ENCODE measurements around the gene CCL7. TPM values are rescaled to one million over a fixed set of nuclear protein-coding genes. Genes with fewer than 3 reads are reported as not detected.

Gene CCL7
- total RNA-seq, 1 donor from 2014 or later: not detected

DNA sequence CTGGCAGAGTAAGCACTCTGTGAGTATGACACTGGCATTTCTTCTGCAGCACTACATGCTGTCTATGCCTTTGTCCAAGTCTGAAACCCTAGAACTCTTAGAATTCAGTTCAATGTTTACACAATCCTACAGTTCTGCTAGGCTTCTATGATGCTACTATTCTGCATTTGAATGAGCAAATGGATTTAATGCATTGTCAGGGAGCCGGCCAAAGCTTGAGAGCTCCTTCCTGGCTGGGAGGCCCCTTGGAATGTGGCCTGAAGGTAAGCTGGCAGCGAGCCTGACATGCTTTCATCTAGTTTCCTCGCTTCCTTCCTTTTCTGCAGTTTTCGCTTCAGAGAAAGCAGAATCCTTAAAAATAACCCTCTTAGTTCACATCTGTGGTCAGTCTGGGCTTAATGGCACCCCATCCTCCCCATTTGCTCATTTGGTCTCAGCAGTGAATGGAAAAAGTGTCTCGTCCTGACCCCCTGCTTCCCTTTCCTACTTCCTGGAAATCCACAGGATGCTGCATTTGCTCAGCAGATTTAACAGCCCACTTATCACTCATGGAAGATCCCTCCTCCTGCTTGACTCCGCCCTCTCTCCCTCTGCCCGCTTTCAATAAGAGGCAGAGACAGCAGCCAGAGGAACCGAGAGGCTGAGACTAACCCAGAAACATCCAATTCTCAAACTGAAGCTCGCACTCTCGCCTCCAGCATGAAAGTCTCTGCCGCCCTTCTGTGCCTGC is 15.2 kb upstream of the CCL7 start, which contains the start of gene CCL2:
TSS of gene CCL2 (plus strand) at position 635 of the 730 bp plus-strand sequence. CDS start at position 700, 65 bp downstream.
- peaks cover 75% of the 10 kb centered on the region for H3K4me1 Mint-ChIP-seq (ENCODE audit: unreplicated experiment)
- H3K27me3 Mint-ChIP-seq (ENCODE audit: unreplicated experiment): no peaks in the 10 kb centered on the region
- no peaks in the 10 kb centered on the region for H3K9me3 Mint-ChIP-seq (ENCODE audit: unreplicated experiment)
- TF ChIP-seq, protein P1, sequence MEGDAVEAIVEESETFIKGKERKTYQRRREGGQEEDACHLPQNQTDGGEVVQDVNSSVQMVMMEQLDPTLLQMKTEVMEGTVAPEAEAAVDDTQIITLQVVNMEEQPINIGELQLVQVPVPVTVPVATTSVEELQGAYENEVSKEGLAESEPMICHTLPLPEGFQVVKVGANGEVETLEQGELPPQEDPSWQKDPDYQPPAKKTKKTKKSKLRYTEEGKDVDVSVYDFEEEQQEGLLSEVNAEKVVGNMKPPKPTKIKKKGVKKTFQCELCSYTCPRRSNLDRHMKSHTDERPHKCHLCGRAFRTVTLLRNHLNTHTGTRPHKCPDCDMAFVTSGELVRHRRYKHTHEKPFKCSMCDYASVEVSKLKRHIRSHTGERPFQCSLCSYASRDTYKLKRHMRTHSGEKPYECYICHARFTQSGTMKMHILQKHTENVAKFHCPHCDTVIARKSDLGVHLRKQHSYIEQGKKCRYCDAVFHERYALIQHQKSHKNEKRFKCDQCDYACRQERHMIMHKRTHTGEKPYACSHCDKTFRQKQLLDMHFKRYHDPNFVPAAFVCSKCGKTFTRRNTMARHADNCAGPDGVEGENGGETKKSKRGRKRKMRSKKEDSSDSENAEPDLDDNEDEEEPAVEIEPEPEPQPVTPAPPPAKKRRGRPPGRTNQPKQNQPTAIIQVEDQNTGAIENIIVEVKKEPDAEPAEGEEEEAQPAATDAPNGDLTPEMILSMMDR (IDR thresholded peaks at IDR 0.05): no peak
- peak within 1 kb of the TSS; percentile 72 for H3K4me3 Mint-ChIP-seq (ENCODE audit: unreplicated experiment)
- H3K36me3 Mint-ChIP-seq (ENCODE audit: unreplicated experiment): no peaks in the 10 kb centered on the region
- H3K27ac Mint-ChIP-seq (ENCODE audit: unreplicated experiment): peak within 1 kb of the TSS; percentile 96
- no peak for DNase-seq (ENCODE audit: extremely low spot score, unreplicated experiment)

DNA sequence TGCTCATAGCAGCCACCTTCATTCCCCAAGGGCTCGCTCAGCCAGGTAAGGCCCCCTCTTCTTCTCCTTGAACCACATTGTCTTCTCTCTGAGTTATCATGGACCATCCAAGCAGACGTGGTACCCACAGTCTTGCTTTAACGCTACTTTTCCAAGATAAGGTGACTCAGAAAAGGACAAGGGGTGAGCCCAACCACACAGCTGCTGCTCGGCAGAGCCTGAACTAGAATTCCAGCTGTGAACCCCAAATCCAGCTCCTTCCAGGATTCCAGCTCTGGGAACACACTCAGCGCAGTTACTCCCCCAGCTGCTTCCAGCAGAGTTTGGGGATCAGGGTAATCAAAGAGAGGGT is 14.7 kb upstream of the CCL7 start:
- Mint-ChIP-seq H3K27ac (ENCODE audit: unreplicated experiment) (peak overlapping the region; percentile 96), H3K9me3 (ENCODE audit: unreplicated experiment) (no peaks in the 10 kb centered on the region), H3K4me3 (ENCODE audit: unreplicated experiment) (peak overlapping the region; percentile 72), H3K27me3 (ENCODE audit: unreplicated experiment) (no peaks in the 10 kb centered on the region), H3K36me3 (ENCODE audit: unreplicated experiment) (no peaks in the 10 kb centered on the region), H3K4me1 (ENCODE audit: unreplicated experiment) (peaks cover 69% of the 10 kb centered on the region)
- TF ChIP-seq, protein P1 (IDR thresholded peaks at IDR 0.05): no peak
- no peak for DNase-seq (ENCODE audit: extremely low spot score, unreplicated experiment)

DNA sequence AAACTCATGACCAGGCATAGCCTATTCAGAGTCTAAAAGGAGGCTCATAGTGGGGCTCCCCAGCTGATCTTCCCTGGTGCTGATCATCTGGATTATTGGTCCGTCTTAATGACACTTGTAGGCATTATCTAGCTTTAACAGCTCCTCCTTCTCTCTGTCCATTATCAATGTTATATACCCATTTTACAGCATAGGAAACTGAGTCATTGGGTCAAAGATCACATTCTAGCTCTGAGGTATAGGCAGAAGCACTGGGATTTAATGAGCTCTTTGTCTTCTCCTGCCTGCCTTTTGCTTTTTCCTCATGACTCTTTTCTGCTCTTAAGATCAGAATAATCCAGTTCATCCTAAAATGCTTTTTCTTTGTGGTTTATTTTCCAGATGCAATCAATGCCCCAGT is 14.2 kb upstream of the CCL7 start:
- Mint-ChIP-seq H3K27me3 (ENCODE audit: unreplicated experiment) (peaks cover 2% of the 10 kb centered on the region), H3K4me3 (ENCODE audit: unreplicated experiment) (peak overlapping the region; percentile 72), H3K36me3 (ENCODE audit: unreplicated experiment) (no peaks in the 10 kb centered on the region), H3K9me3 (ENCODE audit: unreplicated experiment) (no peaks in the 10 kb centered on the region), H3K27ac (ENCODE audit: unreplicated experiment) (peak overlapping the region; percentile 96), H3K4me1 (ENCODE audit: unreplicated experiment) (peaks cover 64% of the 10 kb centered on the region)
- TF ChIP-seq, protein P1 (IDR thresholded peaks at IDR 0.05): no peak
- DNase-seq (ENCODE audit: extremely low spot score, unreplicated experiment): no peak

DNA sequence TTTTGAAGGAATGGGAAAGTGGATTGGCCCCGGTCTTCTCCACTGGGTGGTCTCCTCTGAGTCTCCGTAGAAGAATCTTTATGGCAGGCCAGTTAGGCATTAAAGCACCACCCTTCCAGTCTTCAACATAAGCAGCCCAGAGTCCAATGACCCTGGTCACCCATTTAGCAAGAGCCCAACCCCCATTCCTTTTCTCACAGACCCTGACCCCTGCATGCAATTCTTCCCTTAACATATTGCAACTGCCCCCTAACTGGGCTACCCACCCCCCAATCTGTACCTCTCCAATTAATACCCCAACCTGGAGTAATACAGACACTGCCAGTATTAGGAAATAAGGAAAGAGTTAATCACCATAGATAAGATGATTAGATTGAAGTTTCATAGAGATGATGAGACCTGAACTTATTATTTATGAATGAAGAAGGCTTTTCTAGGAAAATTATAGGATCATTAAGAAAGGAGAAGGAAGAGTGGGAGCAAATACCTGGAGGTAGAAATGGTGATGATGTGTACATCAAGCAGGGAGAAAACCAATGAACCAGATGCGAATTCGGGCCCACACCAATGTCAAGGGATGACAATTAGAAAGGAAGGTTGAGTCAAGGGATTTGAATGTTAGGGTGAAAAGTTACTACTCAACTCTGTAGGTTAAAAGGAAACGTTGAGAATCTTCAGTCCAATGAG is 12.6 kb upstream of the CCL7 start:
- Mint-ChIP-seq H3K4me3 (ENCODE audit: unreplicated experiment) (no peak overlapping the region), H3K36me3 (ENCODE audit: unreplicated experiment) (no peaks in the 10 kb centered on the region), H3K4me1 (ENCODE audit: unreplicated experiment) (peaks cover 48% of the 10 kb centered on the region), H3K27ac (ENCODE audit: unreplicated experiment) (no peak overlapping the region), H3K9me3 (ENCODE audit: unreplicated experiment) (no peaks in the 10 kb centered on the region), H3K27me3 (ENCODE audit: unreplicated experiment) (peaks cover 2% of the 10 kb centered on the region)
- no peak for DNase-seq (ENCODE audit: extremely low spot score, unreplicated experiment)
- TF ChIP-seq, protein P1 (IDR thresholded peaks at IDR 0.05): no peak

DNA sequence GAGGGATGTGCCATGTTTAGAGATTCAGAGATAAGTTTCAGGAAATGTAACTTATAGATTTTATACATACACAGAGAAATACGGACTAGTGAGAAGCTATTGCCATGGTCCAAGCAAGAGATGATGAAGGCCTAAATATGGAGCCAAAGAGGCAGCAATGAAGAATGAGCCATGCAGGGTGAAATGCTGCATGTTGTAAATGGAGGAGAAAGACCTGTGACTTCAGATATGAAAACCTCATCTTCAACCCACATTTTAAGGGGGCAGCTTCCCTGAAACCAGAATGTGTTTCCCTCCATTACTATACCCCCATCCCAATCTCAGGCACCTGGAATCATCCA is 12.1 kb upstream of the CCL7 start:
- TF ChIP-seq, protein P1 (IDR thresholded peaks at IDR 0.05): no peak
- Mint-ChIP-seq H3K9me3 (ENCODE audit: unreplicated experiment) (no peaks in the 10 kb centered on the region), H3K36me3 (ENCODE audit: unreplicated experiment) (no peaks in the 10 kb centered on the region), H3K27ac (ENCODE audit: unreplicated experiment) (no peak overlapping the region), H3K4me3 (ENCODE audit: unreplicated experiment) (no peak overlapping the region), H3K4me1 (ENCODE audit: unreplicated experiment) (peaks cover 43% of the 10 kb centered on the region), H3K27me3 (ENCODE audit: unreplicated experiment) (peaks cover 2% of the 10 kb centered on the region)
- no peak for DNase-seq (ENCODE audit: extremely low spot score, unreplicated experiment)

Data from osteocyte (in vitro differentiated cells).